GM12878 (cell line): ENCODE measurements around the gene TP53INP2. TPM values are rescaled to one million over a fixed set of nuclear protein-coding genes. Genes with fewer than 3 reads are reported as not detected.

Experiments used
- ATAC-seq: fragments of 200-7000 bp; cut with Tn5 transposase; 3 replicates; pipeline ENCODE4 v1.9.1; 2020; ENCODE audit warnings: mild to moderate bottlenecking, moderate library complexity
- BruUV-seq: library from RNA; stranded (reverse); fragments of 400-500 nt; replicated peaks from 2 replicates; lab custom pipeline; 2021; lab: Mats Ljungman, UMichigan
- CTCF ChIA-PET: fragments of 300-600 bp; sonication (Branson Sonifier 250); formaldehyde crosslinking; extraction: SDS; loops from one replicate; lab custom pipeline; 2021; ENCODE audit warnings: inconsistent platforms; lab: Yijun Ruan, JAX
- POLR2A ChIA-PET: fragments of 350-600 bp; formaldehyde crosslinking; extraction: SDS; loops from one replicate; lab custom pipeline; 2021; ENCODE audit warnings: inconsistent platforms; lab: Charles Lee
- RAD21 ChIA-PET: fragments of 300-600 bp; sonication (Branson Sonifier 250); formaldehyde crosslinking; loops from one replicate; lab custom pipeline; 2023; ENCODE audit warnings: antibody characterized with exemption; ENCODE audit not compliant: unreplicated experiment; lab: Charles Lee
- SMC1A ChIA-PET: fragments of 300-600 bp; sonication (Branson Sonifier 250); formaldehyde crosslinking; loops from one replicate; lab custom pipeline; 2023; ENCODE audit not compliant: unreplicated experiment, uncharacterized antibody; lab: Charles Lee
- DNase-seq: peaks from one replicate; pipeline ENCODE4 v3.0.0-alpha.2; 2011; ENCODE audit warnings: low read depth, low spot score
- FAIRE-seq: peaks from 3 replicates; lab custom pipeline; 2011; peaks lifted over from hg19 to GRCh38; lab: Jason Lieb, UNC
- H2AFZ ChIP-seq: 2 replicates; pipeline ENCODE4 v1.6.0; 2011; ENCODE audit warnings: low read depth, low read length, control low read depth; ENCODE audit not compliant: control insufficient read depth
- H3K27ac ChIP-seq: 2 replicates; pipeline ENCODE4 v1.5.1; 2011; ENCODE audit warnings: control low read depth; ENCODE audit not compliant: control insufficient read depth, insufficient read depth
- H3K27me3 ChIP-seq, 2 experiments: replicated peaks in 1 of 2; 2 replicates each; pipeline versions ENCODE4 v1.6.0 to v1.6.1; 2011; ENCODE audit warnings: low read length in 1 of 2; ENCODE audit not compliant: control insufficient read depth in 2 of 2, insufficient read depth in 2 of 2
- H3K36me3 ChIP-seq, 2 experiments: 2 replicates each; pipeline ENCODE4 v1.5.1; 2011; ENCODE audit warnings: low read length in 1 of 2; ENCODE audit not compliant: control insufficient read depth in 2 of 2, insufficient read depth in 2 of 2
- H3K4me1 ChIP-seq: 2 replicates; pipeline ENCODE4 v1.6.1; 2011; ENCODE audit warnings: mild to moderate bottlenecking, low read length, moderate library complexity, mixed read lengths; ENCODE audit not compliant: control insufficient read depth, insufficient read depth
- H3K4me2 ChIP-seq: 2 replicates; pipeline ENCODE4 v1.6.0; 2011; ENCODE audit warnings: control low read depth; ENCODE audit not compliant: control insufficient read depth, insufficient read depth
- H3K4me3 ChIP-seq: fragments of 200-600 bp; sonication (generic); 2 replicates; pipeline ENCODE4 v1.5.1; 2016
- H3K79me2 ChIP-seq: 2 replicates; pipeline ENCODE4 v1.6.0; 2011; ENCODE audit warnings: low read length; ENCODE audit not compliant: control insufficient read depth, insufficient read depth
- H3K9ac ChIP-seq: 2 replicates; pipeline ENCODE4 v1.8.0; 2011; ENCODE audit warnings: low read length, control low read depth, mixed read lengths; ENCODE audit not compliant: control insufficient read depth, insufficient read depth
- H3K9me3 ChIP-seq: replicated peaks from 3 replicates; pipeline ENCODE4 v1.5.1; 2011; ENCODE audit warnings: mild to moderate bottlenecking, low read length; ENCODE audit not compliant: control insufficient read depth, insufficient read depth
- H4K20me1 ChIP-seq: 2 replicates; pipeline ENCODE4 v1.6.0; 2011; ENCODE audit not compliant: control insufficient read depth, insufficient read depth
- HDGF ChIP-seq: fragments of 450-650 bp; IDR thresholded peaks from 2 replicates; pipeline ENCODE4 v1.6.1; 2016; ENCODE audit warnings: antibody characterized with exemption
- MEF2A ChIP-seq: IDR thresholded peaks from 2 replicates; pipeline ENCODE4 v1.6.1; 2011; ENCODE audit warnings: low read depth, mild to moderate bottlenecking, low read length, moderate library complexity; ENCODE audit not compliant: insufficient read depth
- NFYB ChIP-seq: IDR thresholded peaks from 2 replicates; pipeline ENCODE4 v1.6.1; 2011; ENCODE audit warnings: low read depth, mild to moderate bottlenecking, low read length, improper control_type of control experiment, moderate library complexity; ENCODE audit not compliant: insufficient read depth
- ZNF384 ChIP-seq: IDR thresholded peaks from 2 replicates; pipeline ENCODE4 v1.6.1; 2012; ENCODE audit warnings: low read depth, mild to moderate bottlenecking, low read length, improper control_type of control experiment, borderline replicate concordance
- in situ Hi-C: fragments of 300-500 bp; cut with MboI; formaldehyde crosslinking; loops from 9 replicates; pipeline ENCODE4 v1.14.3; 2018; ENCODE audit warnings: mixed read lengths
- intact Hi-C: fragments of 100-400 bp; cut with micrococcal nuclease; formaldehyde crosslinking; loops from one replicate; pipeline ENCODE4 v1.14.2; 2022; ENCODE audit not compliant: unreplicated experiment
- polyA plus RNA-seq, 11 experiments: library from polyadenylated mRNA; depleted of rRNA in 4 of 11; unstranded in 6 of 11; stranded (reverse) in 5 of 11; fragments of >200 nt; fragmentation: Nextera tagmentation in 4 of 11; fragmentation: Illumina TruSeq in 1 of 11; extraction: Ambion mirVana in 4 of 11; extraction: Trizol in 1 of 11; gene quantifications; 1 replicate in 1 of 11; 2 replicates in 10 of 11; pipeline versions ENCODE4 v1.2.1 to v1.2.3, GENCODE V29; 2011 to 2016; ENCODE audit warnings: inconsistent platforms in 2 of 11, missing spikeins in 2 of 11, low read depth in 1 of 11
- total RNA-seq, 4 experiments: library from RNA; depleted of rRNA in 3 of 4; stranded (reverse); fragments of >200 nt in 3 of 4; fragmentation: Illumina TruSeq in 1 of 4; extraction: Trizol in 1 of 4; gene quantifications; 2 replicates each; pipeline versions ENCODE4 v1.2.1 to v1.2.3, GENCODE V29; 2013 to 2021
- TF ChIP-seq, protein P1 (sequence below): fragments of 150-350 bp; IDR thresholded peaks from 2 replicates; pipeline ENCODE4 v1.6.1; 2016; ENCODE audit warnings: low read depth, low read length
- TF ChIP-seq, protein P2 (sequence below): fragments of 450-650 bp; IDR thresholded peaks from 2 replicates; pipeline ENCODE4 v1.6.1; 2016; ENCODE audit warnings: mild to moderate bottlenecking

TP53INP2 gene
- total and polyA plus RNA-seq, 10 of the 15 experiments (the other 5 are each of a cell fraction or from before 2014, with no cell fraction given) = 2.8 to 16.0 (median 4.0) TPM

DNA sequence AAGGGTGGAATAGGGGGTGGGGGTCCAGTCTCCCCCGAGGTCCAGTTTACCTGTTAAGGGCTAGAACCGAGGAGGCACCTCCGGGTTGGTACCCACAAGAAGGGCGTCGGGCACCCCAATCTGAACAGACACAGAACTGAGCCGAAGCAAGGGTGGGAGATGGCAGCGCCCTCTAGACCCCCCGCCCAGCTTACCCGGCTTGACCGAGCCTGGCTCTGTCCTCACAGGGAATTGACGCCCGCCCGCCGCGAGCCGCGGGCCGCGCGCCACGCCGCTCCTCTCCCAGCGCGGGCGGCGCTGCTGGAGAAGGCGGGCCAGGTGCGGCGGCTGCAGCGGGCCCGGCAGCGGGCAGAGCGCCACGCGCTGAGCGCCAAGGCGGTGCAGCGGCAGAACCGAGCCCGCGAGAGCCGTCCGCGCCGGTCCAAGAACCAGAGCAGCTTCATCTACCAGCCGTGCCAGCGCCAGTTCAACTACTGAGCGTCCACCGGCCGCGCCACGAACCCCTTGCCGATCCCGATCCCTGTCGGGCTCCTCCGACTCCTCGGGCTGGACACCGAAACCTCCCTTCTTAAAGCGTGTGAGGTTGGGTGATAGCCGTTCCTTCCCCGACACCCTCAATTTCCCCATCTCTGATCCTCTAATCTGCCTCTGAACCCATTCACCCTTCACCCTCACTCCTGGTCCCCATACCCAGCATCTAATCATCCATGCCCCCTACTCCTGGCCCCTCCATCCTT lies 5.9 kb downstream of the TP53INP2 start (continued):
- TF ChIP-seq, protein P1, sequence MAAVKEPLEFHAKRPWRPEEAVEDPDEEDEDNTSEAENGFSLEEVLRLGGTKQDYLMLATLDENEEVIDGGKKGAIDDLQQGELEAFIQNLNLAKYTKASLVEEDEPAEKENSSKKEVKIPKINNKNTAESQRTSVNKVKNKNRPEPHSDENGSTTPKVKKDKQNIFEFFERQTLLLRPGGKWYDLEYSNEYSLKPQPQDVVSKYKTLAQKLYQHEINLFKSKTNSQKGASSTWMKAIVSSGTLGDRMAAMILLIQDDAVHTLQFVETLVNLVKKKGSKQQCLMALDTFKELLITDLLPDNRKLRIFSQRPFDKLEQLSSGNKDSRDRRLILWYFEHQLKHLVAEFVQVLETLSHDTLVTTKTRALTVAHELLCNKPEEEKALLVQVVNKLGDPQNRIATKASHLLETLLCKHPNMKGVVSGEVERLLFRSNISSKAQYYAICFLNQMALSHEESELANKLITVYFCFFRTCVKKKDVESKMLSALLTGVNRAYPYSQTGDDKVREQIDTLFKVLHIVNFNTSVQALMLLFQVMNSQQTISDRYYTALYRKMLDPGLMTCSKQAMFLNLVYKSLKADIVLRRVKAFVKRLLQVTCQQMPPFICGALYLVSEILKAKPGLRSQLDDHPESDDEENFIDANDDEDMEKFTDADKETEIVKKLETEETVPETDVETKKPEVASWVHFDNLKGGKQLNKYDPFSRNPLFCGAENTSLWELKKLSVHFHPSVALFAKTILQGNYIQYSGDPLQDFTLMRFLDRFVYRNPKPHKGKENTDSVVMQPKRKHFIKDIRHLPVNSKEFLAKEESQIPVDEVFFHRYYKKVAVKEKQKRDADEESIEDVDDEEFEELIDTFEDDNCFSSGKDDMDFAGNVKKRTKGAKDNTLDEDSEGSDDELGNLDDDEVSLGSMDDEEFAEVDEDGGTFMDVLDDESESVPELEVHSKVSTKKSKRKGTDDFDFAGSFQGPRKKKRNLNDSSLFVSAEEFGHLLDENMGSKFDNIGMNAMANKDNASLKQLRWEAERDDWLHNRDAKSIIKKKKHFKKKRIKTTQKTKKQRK = no peak
- TF ChIP-seq NFYB = no peak
- TF ChIP-seq MEF2A = no peak

DNA sequence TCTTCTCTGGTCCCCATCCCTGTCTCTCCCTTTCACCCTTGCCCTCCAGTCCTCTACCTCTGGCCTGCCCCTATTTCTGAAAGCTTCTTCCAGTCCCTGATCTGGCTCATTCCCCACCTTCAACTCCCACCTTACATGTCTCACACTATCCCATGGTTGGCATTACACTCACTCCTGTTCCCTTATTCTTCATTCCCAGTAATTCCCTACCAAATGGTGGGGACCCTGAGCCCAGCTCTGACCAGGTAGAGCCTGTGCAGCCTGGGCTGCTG lies 6.4 kb downstream of the TP53INP2 start:
- peak overlapping the region; percentile 91 for H3K4me3 ChIP-seq
- ChIA-PET RAD21 (interaction anchor here (1.3 to 7.0 kb wide), 4 partner anchors 10 to 195 kb away, joined by 6 to 112 read pairs (median 17); partner anchors contain the start of gene DYNLRB1), SMC1A (interaction anchor here (0.6 to 13.1 kb wide), 5 partner anchors 10 to 58 kb away, joined by 3 to 146 read pairs (median 4); no protein-coding TSS in a partner anchor)
- peak overlapping the region; percentile 38 for H3K27ac ChIP-seq
- peak overlapping the region; percentile 54 for H3K9ac ChIP-seq
- no peaks in the 10 kb centered on the region for H4K20me1 ChIP-seq
- no peak overlapping the region for H2AFZ ChIP-seq
- FAIRE-seq = no peak
- DNase-seq = no peak
- intact Hi-C loops = loop anchor here (2.0 kb wide), 1 partner anchor 44 kb away; no protein-coding TSS in a partner anchor
- TF ChIP-seq, protein P2, sequence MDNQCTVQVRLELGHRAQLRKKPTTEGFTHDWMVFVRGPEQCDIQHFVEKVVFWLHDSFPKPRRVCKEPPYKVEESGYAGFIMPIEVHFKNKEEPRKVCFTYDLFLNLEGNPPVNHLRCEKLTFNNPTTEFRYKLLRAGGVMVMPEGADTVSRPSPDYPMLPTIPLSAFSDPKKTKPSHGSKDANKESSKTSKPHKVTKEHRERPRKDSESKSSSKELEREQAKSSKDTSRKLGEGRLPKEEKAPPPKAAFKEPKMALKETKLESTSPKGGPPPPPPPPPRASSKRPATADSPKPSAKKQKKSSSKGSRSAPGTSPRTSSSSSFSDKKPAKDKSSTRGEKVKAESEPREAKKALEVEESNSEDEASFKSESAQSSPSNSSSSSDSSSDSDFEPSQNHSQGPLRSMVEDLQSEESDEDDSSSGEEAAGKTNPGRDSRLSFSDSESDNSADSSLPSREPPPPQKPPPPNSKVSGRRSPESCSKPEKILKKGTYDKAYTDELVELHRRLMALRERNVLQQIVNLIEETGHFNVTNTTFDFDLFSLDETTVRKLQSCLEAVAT = 0 out of 2 replicates have a peak, but pooled peaks have one; percentile 22
- TF ChIP-seq HDGF (peak; percentile 94), ZNF384 (no peak)
- TF ChIP-seq, all 136 proteins: peak for 2
- ChIA-PET CTCF (interaction anchor here (0.7 to 10.2 kb wide), 10 partner anchors 10 to 499 kb away, joined by 3 to 118 read pairs (median 6); partner anchors contain the start of gene DYNLRB1), POLR2A (interaction anchor here (1.0 to 2.5 kb wide), 3 partner anchors 9 to 398 kb away, joined by 3 to 18 read pairs (median 4); no protein-coding TSS in a partner anchor)
- Histone ChIP-seq H3K27me3 (no peaks in the 10 kb centered on the region), H3K4me2 (peak overlapping the region; percentile 78), H3K4me1 (peaks cover 23% of the 10 kb centered on the region), H3K79me2 (peaks cover 4% of the 10 kb centered on the region), H3K9me3 (no peaks in the 10 kb centered on the region), H3K36me3 (peaks cover 0 to 4% of the 10 kb centered on the region in 2 experiments; a peak in 2 of 4 replicates)
- in situ Hi-C loops = no loop called here
- TSS peak; percentile 33 for BruUV-seq
- no peak for ATAC-seq
